ENCODE results near the gene CDK8.
"Not testable (repeated sequence)": the region's sequence is repeated elsewhere in the genome, so short reads cannot be mapped to it uniquely, and the experiment has no call there.

The CDK8 gene

GRCh38 chr13:26254583-26255111, 718 bp downstream of the CDK8 start:
- DNase-seq: no peak

- no peak for DNase-seq
These were observed 1.2 kb downstream of the CDK8 start for GRCh38 chr13:26255115-26255514.

DNA sequence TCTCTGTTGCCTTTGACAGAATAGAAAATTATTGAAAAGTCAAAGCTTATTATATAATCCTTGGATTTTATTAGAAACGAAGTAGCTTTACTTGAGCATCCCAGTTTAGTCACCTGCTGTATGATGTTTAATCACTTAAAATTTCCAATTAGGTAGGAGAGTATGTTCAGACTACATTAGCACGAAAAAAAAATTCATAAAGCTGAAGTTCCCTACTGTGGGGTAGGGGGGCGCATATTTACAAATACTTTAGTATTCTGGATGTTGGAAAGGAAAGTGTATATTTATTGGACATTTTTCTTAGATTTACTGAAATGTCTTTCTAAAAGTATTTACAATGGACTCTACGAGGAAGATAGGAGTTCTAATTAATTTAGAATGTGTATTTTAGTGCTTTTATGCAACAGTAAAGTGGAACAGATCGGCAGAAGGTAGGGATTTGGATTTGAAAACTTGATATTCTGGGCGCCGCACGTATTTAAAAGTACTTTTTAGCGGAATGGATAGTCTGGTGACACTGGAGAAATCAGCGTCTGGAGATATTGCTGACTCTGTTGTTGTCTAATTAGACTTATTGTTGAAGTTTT, 1.9 kb downstream of the CDK8 start:
- DNase-seq: no peak

DNA sequence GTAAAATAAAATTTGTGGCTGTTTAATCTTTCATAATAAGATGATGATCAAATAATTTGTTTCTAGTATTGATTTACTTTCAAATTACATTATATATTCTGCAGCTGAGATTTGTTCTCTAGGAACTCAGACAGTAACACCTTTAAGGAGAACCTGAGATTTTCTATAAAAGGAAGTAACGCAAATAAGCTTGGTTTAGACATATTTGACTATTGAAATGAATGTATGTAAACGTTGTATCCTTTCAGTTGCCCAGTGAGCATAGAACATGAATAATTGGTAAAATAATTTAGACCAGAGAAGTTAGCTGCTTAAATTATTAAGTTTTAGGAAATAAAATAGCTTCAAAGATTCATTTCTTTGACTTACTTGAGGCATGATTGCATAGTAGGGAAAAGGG, 3.1 kb downstream of the CDK8 start:
- no peak for DNase-seq

DNA sequence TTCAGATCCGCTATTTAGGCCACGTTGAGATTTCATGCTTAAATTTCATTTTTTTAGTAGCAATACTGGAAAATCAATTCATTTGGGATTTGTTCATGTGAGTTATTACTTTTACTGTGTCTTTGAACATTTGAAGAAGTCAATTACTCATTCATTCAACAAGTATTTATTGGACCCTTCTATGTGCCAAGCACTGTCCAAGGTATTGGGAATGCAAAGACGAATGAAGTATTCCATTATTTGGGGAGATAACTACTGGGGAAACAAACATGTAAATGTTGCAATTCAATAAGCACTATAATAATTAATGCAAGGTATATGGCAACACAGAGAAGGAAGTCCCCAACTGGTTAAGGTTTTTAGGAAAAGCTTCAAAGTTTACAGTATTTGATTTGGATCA, 5.7 kb downstream of the CDK8 start:
- no peak for DNase-seq

GRCh38 chr13:26262156-26262555, 8.2 kb downstream of the CDK8 start:
- no peak for DNase-seq

- no peak for DNase-seq
These were observed 12.4 kb downstream of the CDK8 start for GRCh38 chr13:26266311-26266710.

GRCh38 chr13:26270707-26271106, 16.8 kb downstream of the CDK8 start:
- DNase-seq: no peak

DNA sequence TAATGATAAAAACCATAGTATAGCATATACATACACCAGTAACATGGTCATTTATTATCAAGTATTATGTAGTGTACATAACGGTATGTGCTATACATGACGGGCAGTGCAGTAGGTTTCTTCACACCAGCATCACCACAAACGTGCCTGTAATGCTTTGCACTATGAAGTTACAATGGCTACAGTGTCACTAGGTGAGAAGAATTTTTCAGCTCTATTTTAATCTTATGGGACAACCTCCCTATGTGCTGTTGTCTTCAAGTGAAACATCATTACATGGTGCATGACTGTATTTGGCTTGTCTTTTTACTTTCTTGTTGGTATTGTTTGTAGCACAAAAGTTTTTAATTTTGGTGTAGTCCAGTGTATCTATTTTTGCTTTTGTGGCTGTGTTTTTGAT, 18.7 kb downstream of the CDK8 start:
- DNase-seq: no peak

- DNase-seq: no peak
These were observed 26.4 kb downstream of the CDK8 start for GRCh38 chr13:26280295-26280694.

GRCh38 chr13:26280822-26281221, 26.9 kb downstream of the CDK8 start:
- no peak for DNase-seq

- not testable (repeated sequence) for DNase-seq
These were observed 32.0 kb downstream of the CDK8 start for GRCh38 chr13:26285911-26286310.

DNA sequence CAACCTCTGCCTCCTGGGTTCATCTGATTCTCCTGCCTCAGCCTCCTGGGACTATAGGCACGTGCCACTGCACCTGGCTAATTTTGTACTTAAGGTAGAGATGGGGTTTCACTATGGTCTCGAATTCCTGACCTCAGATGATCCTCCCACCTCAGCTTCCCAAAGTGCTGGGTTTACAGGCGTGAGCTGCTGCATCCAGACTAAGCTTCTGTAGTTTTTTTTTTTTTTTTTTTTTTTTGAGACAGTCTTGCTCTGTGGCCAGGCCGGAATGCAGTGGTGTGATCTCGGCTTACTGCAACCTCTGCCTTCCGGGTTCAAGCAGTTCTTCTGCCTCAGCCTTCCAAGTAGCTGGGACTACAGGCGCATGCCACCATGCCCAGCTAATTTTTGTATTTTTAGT, 34.9 kb downstream of the CDK8 start:
- not testable (repeated sequence) for DNase-seq

DNA sequence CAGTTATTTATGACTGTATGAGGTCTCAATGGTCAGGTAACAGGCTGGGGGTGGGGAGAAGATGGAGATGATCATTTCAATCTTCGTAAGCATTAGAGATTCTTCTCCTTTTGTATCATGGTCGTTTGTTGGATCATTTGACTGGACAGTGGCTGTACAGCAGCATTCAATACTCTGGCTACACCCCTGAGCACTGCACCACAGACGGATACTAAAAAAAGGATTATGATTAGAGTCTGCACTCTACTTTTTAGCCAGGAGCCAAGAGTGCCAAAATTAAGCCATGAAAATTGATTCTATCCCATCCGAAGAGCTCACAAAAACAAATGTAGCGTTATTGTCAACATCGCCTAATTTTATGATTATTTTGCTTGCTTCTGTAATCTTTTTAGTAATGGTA, 41.9 kb downstream of the CDK8 start:
- no peak for DNase-seq

DNA sequence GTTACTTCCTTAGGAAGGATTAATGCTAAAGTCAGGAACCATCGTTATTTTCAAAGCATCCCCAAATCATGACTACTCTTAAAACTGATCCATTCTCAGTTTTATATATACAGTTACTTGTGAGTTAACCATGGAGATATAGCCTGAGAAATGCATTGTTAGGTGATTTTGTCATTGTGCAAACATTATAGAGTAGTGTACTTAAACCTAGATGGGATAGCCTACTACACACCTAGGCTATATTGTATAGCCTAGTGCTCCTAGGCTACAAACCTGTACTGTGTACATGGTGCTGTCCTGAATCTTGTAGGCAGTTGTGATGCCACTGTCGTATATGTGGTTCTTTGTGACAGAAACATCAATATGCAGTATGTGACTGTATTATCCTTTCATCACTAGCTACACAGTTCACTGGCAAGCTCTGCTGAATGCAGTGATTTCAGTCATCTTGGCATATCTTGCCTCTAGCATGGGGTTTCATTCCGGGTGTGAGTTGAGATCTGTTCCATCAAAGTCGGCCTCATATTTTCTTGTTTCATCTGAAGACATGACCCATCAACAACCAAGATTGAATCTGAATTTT, 45.3 kb downstream of the CDK8 start:
- no peak for DNase-seq

GRCh38 chr13:26300140-26300539, 46.2 kb downstream of the CDK8 start:
- no peak for DNase-seq

GRCh38 chr13:26305676-26306075, 51.7 kb downstream of the CDK8 start:
- no peak for DNase-seq

- DNase-seq: no peak
These were observed 53.8 kb downstream of the CDK8 start for GRCh38 chr13:26307701-26308100.

DNA sequence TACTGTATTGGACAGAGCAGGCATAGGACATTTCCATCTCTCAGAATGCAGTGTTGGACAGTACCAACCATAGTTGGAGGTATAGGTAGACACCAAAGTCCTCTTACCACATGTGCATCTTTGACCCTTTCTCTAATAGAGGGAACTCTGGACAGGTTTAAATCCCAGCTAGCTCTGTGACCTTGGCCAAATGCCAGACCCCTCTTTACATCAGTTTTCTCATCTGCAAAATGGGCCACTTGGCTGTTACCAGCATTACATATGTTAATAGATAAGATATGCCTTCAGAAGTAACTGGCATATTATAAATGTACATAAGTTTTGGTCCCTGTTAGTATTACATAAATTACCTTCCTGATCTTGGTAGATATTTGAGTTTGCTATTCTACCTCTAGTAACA, 54.3 kb downstream of the CDK8 start:
- no peak for DNase-seq

- DNase-seq: no peak
These were observed 54.9 kb downstream of the CDK8 start for GRCh38 chr13:26308836-26309235.

DNA sequence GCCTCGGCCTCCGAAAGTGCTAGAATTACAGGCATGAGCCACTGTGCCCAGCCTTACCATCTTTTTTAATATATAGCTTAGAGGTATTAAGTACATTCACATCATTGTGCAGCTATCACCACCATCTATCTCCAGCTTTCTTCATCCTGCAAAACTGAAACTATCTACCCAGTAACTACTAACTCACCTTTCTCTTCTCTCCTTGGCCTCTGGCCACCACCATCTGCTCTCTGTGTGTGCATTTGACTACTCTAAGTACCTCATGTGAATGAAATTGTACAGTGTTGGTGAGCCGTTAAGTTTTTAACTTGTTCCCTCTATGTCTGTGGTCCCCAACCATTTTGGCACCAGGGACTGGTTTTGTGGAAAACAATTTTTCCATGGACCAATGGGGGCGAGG, 56.1 kb downstream of the CDK8 start:
- peak; percentile 5 for DNase-seq

DNA sequence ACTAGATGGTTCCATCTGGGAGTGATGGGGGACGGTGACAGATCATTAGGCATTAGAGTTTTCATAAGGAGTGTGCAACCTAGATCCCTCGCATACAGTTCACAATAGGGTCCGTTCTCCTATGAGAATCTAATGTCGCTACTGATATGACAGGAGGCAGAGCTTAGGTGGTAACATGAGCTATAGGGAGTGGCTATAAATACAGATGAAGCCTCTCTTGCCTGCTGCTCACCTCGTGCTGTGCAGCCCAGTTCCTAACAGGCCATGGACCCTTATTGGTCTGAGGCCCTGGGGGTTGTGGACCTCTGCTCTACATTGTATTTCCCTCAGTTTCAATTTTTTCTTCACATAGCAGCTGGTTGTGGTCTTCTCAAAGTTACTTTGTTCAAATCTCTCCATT, 56.5 kb downstream of the CDK8 start:
- no peak for DNase-seq

DNA sequence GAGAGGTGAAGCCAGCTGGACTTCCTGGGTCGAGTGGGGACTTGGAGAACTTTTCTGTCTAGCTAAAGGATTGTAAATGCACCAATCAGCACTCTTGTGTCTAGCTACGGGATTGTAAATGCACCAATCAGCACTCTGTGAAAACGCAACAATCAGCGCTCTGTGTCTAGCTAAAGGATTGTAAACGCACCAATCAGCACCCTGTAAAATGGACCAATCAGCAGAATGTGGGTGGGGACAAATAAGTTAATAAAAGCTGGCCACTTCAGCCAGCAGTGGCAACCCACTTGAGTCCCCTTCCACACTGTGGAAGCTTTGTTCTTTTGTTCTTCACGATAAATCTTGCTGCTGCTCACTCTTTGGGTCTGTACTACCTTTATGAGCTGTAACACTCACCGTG, 58.1 kb downstream of the CDK8 start:
- not testable (repeated sequence) for DNase-seq

DNA sequence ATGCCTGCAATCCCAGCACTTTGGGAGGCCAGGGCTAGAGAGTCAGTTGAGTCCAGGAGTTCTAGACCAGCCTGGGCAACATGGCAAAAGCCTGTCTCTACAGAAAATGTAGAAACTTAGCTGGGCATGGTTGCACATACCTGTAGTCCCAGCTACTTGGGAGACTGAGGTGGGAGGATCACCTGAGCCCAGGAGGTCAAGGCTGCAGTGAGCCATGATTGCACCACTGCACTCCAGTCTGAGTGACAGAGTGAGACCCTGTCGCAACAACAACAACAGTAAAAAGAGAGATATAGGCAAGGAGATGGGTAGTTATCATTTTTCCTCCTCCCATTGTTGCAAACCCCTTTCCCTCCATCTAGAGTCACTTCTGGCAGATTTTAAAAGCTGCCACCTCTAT, 62.2 kb downstream of the CDK8 start:
- not testable (repeated sequence) for DNase-seq

- no peak for DNase-seq
These were observed 66.8 kb downstream of the CDK8 start for GRCh38 chr13:26320766-26321165.

Measured in DMS 273 treated with DMSO at 0.1 percent for 48 hours (cell line).